B cell (primary cell): ENCODE results near the gene PXDC1. TPM values are rescaled to one million over a fixed set of nuclear protein-coding genes. Genes with fewer than 3 reads are reported as not detected.

Source experiments
- ATAC-seq: fragments of 200-7000 bp; cut with Tn5 transposase; one replicate; pipeline ENCODE4 v1.10.0; 2021; ENCODE audit warnings: low read depth, mild to moderate bottlenecking, moderate number of reproducible peaks, moderate library complexity
- CTCF ChIA-PET: fragments of 350-600 bp; sonication (Branson Sonifier 250); formaldehyde crosslinking; loops from one replicate; lab custom pipeline; 2021; ENCODE audit warnings: antibody characterized with exemption, inconsistent platforms; lab: Charles Lee
- POLR2A ChIA-PET: fragments of 350-600 bp; sonication (Branson Sonifier 250); formaldehyde crosslinking; loops from one replicate; lab custom pipeline; 2021; ENCODE audit warnings: antibody characterized with exemption; lab: Charles Lee
- DNase-seq: peaks from one replicate; pipeline ENCODE4 v3.0.0; 2013
- H2AFZ ChIP-seq: 2 replicates; pipeline ENCODE4 v1.6.1; 2012; ENCODE audit warnings: mild to moderate bottlenecking, low read depth, low read length; ENCODE audit not compliant: insufficient read depth, poor library complexity, severe bottlenecking
- H3K27ac ChIP-seq, 2 donors: 1 replicate in 1 of 2; 2 replicates in 1 of 2; pipeline ENCODE4 v1.5.1; 2012 to 2013; ENCODE audit warnings: low read length in 2 of 2, mild to moderate bottlenecking in 2 of 2, moderate library complexity in 1 of 2
- H3K27me3 ChIP-seq, 4 experiments: fragments of 200-600 bp in 1 of 4; sonication (generic) in 1 of 4; replicated peaks in 1 of 4; 1 replicate in 2 of 4; 2 replicates in 2 of 4; pipeline versions ENCODE4 v1.6.1 to v1.7.0; 2013 to 2016; ENCODE audit warnings: low read length in 3 of 4, mild to moderate bottlenecking in 2 of 4, mixed read lengths in 1 of 4, moderate library complexity in 1 of 4; ENCODE audit not compliant: insufficient read depth in 4 of 4, control insufficient read depth in 3 of 4; ENCODE audit errors: control extremely low read depth in 1 of 4
- H3K36me3 ChIP-seq, 2 experiments: replicated peaks in 1 of 2; 1 replicate in 1 of 2; 2 replicates in 1 of 2; pipeline versions ENCODE4 v1.6.1 to v1.7.1; 2013; ENCODE audit warnings: low read length in 1 of 2; ENCODE audit not compliant: insufficient read depth in 2 of 2, control insufficient read depth in 1 of 2; ENCODE audit errors: control extremely low read depth in 1 of 2, extremely low read depth in 1 of 2
- H3K4me1 ChIP-seq, 2 donors: fragments of 200-600 bp in 1 of 2; sonication (generic) in 1 of 2; 1 replicate in 1 of 2; 2 replicates in 1 of 2; pipeline versions ENCODE4 v1.5.1 to v1.6.1; 2013 to 2017; ENCODE audit warnings: low read length in 2 of 2; ENCODE audit not compliant: control insufficient read depth in 2 of 2, insufficient read depth in 2 of 2
- H3K4me2 ChIP-seq: replicated peaks from 2 replicates; pipeline ENCODE3; 2012; ENCODE audit warnings: mild to moderate bottlenecking, low read depth, low read length; ENCODE audit not compliant: poor library complexity, severe bottlenecking
- H3K4me3 ChIP-seq, 5 experiments: fragments of 200-600 bp in 1 of 5; sonication (generic) in 1 of 5; 1 replicate in 3 of 5; 2 replicates in 2 of 5; pipeline versions ENCODE4 v1.5.1 to v1.7.0; 2011 to 2016; ENCODE audit warnings: low read length in 4 of 5, mild to moderate bottlenecking in 4 of 5, low read depth in 2 of 5, control low read depth in 1 of 5, moderate library complexity in 1 of 5; ENCODE audit not compliant: insufficient read depth in 1 of 5; ENCODE audit errors: control extremely low read depth in 1 of 5, extremely low read depth in 1 of 5
- H3K79me2 ChIP-seq: fragments of 200-600 bp; sonication (generic); one replicate; pipeline ENCODE4 v1.6.0; 2016; ENCODE audit warnings: low read length; ENCODE audit not compliant: control insufficient read depth, insufficient read depth
- H3K9ac ChIP-seq: fragments of 200-600 bp; sonication (generic); 2 replicates; pipeline ENCODE4 v1.6.1; 2017; ENCODE audit warnings: mild to moderate bottlenecking, low read length, moderate library complexity
- H3K9me3 ChIP-seq, 3 donors: one replicate each; pipeline versions ENCODE4 v1.6.1 to v1.7.1; 2013; ENCODE audit warnings: low read length in 2 of 3; ENCODE audit not compliant: control insufficient read depth in 2 of 3, insufficient read depth in 1 of 3; ENCODE audit errors: control extremely low read depth in 1 of 3
- H4K20me1 ChIP-seq: 2 replicates; pipeline ENCODE4 v1.6.0; 2012; ENCODE audit warnings: mild to moderate bottlenecking, low read length; ENCODE audit not compliant: insufficient read depth, control insufficient read depth, poor library complexity, severe bottlenecking
- H3K27ac Mint-ChIP-seq: one replicate; pipeline ENCODE4 v1.8.0; 2021; ENCODE audit warnings: mixed read lengths
- H3K27me3 Mint-ChIP-seq: one replicate; pipeline ENCODE4 v1.8.0; 2021; ENCODE audit warnings: mixed read lengths
- H3K4me1 Mint-ChIP-seq: one replicate; pipeline ENCODE4 v1.8.0; 2021; ENCODE audit warnings: mixed read lengths
- H3K4me3 Mint-ChIP-seq: one replicate; pipeline ENCODE4 v1.8.0; 2021; ENCODE audit warnings: mixed read lengths
- H3K9me3 Mint-ChIP-seq: one replicate; pipeline ENCODE4 v1.8.0; 2022; ENCODE audit warnings: mixed read lengths; ENCODE audit not compliant: insufficient read depth
- EZH2 ChIP-seq: IDR thresholded peaks from 2 replicates; pipeline ENCODE4 v1.6.1; 2012; ENCODE audit warnings: borderline replicate concordance, low read depth, mild to moderate bottlenecking, moderate library complexity, low read length; ENCODE audit not compliant: insufficient read depth, poor library complexity, severe bottlenecking
- WGBS: methylation state at CpG from one replicate; pipeline ENCODE4 v1.1.5; 2013; ENCODE audit warnings: missing lambda C conversion rate; ENCODE audit not compliant: insufficient coverage; 5-methylcytosine and 5-hydroxymethylcytosine counted together
- intact Hi-C: fragments of 100-400 bp; cut with micrococcal nuclease; formaldehyde crosslinking; loops from one replicate; pipeline ENCODE4 v1.10.0; 2022
- polyA plus RNA-seq: library from polyadenylated mRNA; depleted of rRNA; stranded (reverse); fragments of >200 nt; gene quantifications from 2 replicates; pipeline ENCODE4 v1.2.3, GENCODE V29; 2012
- total RNA-seq, 2 donors: library from RNA; stranded (reverse); fragments of 120-200 nt in 1 of 2; gene quantifications; 1 replicate in 1 of 2; 2 replicates in 1 of 2; pipeline versions ENCODE4 v1.2.3 to v1.2.4, GENCODE V29; 2013 to 2022
- TF ChIP-seq, protein P1 (sequence below): fragments of 200-600 bp; IDR thresholded peaks from one replicate; pipeline ENCODE4 v1.8.0; 2022; ENCODE audit warnings: antibody characterized with exemption, mild to moderate bottlenecking

Gene PXDC1
- total and polyA plus RNA-seq, 2 donors (not counting 1 experiment from before 2014, with no cell fraction given) = 4.7 to 18.9 TPM

DNA sequence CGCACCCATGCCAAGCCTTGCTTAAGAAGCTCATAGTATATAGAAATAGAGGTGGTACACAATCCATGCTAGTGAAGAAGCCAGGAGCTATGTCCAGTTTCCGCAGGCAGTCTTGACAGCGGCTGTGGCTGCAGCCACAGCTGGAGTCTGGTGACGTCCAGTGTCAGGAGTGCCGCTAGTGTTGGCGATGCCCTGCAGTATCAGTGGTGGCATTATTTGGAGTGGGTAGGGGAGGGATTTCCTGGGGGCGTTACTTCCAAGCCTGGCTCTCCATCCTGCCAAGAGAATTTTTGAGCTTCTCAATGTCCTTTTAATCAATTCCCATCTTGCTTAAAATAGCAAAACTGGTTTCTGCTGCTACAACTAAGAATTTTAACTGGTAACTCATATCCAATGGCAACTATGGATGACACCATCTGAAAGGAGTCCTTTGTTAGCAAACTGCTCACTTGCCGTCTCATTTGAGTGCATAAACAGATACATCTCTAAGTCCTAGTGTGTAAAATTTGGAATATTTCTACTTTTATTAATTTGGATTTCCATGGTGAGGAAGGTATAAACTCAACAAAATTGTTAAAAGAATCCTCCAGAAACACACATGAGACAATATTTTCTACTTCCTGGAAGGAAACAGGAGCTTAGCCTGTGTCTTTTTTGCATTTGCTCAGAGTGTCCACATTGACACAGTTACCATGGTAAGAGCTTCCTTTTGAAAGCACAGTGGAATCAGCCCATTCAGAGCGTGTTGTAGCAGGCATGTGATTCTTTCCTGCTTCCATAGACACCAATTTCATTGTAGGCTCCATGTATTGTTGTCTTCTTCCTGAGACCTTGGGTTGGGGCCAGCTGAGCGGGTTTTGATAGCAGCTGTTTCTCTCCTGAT, 44.6 kb upstream of the PXDC1 start:
- Histone ChIP-seq H3K4me1 (peaks cover 23 to 47% of the 10 kb centered on the region in 2 donors), H3K4me2 (no peak overlapping the region), H3K4me3 (no peak overlapping the region), H3K9me3 (no peaks in the 10 kb centered on the region), H4K20me1 (no peaks in the 10 kb centered on the region), H3K27me3 (no peaks in the 10 kb centered on the region), H3K27ac (no peak overlapping the region), H3K79me2 (no peaks in the 10 kb centered on the region), H3K36me3 (no peaks in the 10 kb centered on the region), H2AFZ (no peak overlapping the region), H3K9ac (no peak overlapping the region)
- no peak for TF ChIP-seq EZH2
- TF ChIP-seq, protein P1, sequence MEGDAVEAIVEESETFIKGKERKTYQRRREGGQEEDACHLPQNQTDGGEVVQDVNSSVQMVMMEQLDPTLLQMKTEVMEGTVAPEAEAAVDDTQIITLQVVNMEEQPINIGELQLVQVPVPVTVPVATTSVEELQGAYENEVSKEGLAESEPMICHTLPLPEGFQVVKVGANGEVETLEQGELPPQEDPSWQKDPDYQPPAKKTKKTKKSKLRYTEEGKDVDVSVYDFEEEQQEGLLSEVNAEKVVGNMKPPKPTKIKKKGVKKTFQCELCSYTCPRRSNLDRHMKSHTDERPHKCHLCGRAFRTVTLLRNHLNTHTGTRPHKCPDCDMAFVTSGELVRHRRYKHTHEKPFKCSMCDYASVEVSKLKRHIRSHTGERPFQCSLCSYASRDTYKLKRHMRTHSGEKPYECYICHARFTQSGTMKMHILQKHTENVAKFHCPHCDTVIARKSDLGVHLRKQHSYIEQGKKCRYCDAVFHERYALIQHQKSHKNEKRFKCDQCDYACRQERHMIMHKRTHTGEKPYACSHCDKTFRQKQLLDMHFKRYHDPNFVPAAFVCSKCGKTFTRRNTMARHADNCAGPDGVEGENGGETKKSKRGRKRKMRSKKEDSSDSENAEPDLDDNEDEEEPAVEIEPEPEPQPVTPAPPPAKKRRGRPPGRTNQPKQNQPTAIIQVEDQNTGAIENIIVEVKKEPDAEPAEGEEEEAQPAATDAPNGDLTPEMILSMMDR = no peak
- Mint-ChIP-seq H3K9me3 (no peaks in the 10 kb centered on the region), H3K27ac (no peak overlapping the region), H3K27me3 (no peaks in the 10 kb centered on the region), H3K4me1 (peaks cover 61% of the 10 kb centered on the region), H3K4me3 (no peak overlapping the region)
- intact Hi-C loops = no loop called here
- 100% methylated on average over 4 of the region's 10 CpGs for WGBS
- ChIA-PET POLR2A (no interaction called here), CTCF (interaction anchor here (1.1 kb wide), 2 partner anchors 13 to 39 kb away, joined by 3 read pairs; no protein-coding TSS in a partner anchor)
- ATAC-seq (no peak), DNase-seq (no peak)

DNA sequence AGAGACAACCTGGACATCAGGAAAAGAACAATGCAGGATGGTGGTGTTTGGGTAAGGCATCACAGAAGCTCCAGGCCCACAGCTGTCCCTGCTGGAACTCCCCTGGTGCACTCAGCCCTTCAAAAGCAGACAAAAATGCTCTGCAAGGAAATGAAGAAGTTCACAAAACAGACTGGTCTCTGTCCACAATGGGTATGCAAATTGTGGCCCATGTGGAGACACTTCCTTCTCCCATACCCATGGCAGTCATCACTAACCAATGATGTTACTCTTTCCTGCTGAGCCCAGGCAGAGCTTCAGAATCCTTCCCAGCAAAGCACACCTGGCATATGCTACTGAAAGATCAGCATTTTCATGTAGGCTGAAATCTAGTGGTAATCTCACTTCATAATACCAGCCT, 42.6 kb upstream of the PXDC1 start:
- intact Hi-C loops = no loop called here
- Histone ChIP-seq H3K4me1 (peaks cover 21 to 44% of the 10 kb centered on the region in 2 donors), H3K27ac (peak overlapping the region in 1 of 2 donors; percentile 20), H3K9ac (no peak overlapping the region), H3K9me3 (no peaks in the 10 kb centered on the region), H3K27me3 (no peaks in the 10 kb centered on the region), H3K36me3 (no peaks in the 10 kb centered on the region), H3K79me2 (no peaks in the 10 kb centered on the region), H3K4me2 (peak overlapping the region; percentile 16), H4K20me1 (no peaks in the 10 kb centered on the region), H2AFZ (no peak overlapping the region), H3K4me3 (no peak overlapping the region)
- Mint-ChIP-seq H3K27me3 (no peaks in the 10 kb centered on the region), H3K4me3 (peak overlapping the region; percentile 30), H3K27ac (peak overlapping the region; percentile 22), H3K4me1 (peaks cover 47% of the 10 kb centered on the region), H3K9me3 (no peaks in the 10 kb centered on the region)
- peak; percentile 43 for DNase-seq
- ATAC-seq = peak; percentile 59
- ChIA-PET POLR2A (no interaction called here), CTCF (interaction anchor here (1.7 kb wide), 1 partner anchor 39 kb away, joined by 7 read pairs; no protein-coding TSS in a partner anchor)
- TF ChIP-seq EZH2 = no peak
- TF ChIP-seq, protein P1 = no peak
